ENCODE measurements around the gene TBC1D9.
"Not testable (repeated sequence)": the region's sequence is repeated elsewhere in the genome, so short reads cannot be mapped to it uniquely, and the experiment has no call there.

Gene TBC1D9

GRCh38 chr4:140753329-140753728 is 2.9 kb downstream of the TBC1D9 start:
- DNase-seq (ENCODE audit: low spot score): no peak

- no peak for DNase-seq (ENCODE audit: low spot score)
These were observed 3.7 kb downstream of the TBC1D9 start for GRCh38 chr4:140752291-140753068.

- DNase-seq (ENCODE audit: low spot score): no peak
These were observed 5.7 kb downstream of the TBC1D9 start for GRCh38 chr4:140750470-140750869.

- DNase-seq (ENCODE audit: low spot score): no peak
These were observed 8.0 kb downstream of the TBC1D9 start for GRCh38 chr4:140748171-140748570.

GRCh38 chr4:140746546-140746945 is 9.6 kb downstream of the TBC1D9 start:
- DNase-seq (ENCODE audit: low spot score): not testable (repeated sequence)

GRCh38 chr4:140744421-140744820 is 11.8 kb downstream of the TBC1D9 start:
- DNase-seq (ENCODE audit: low spot score): no peak

GRCh38 chr4:140743194-140743931 is 12.8 kb downstream of the TBC1D9 start:
- peak; percentile 20 for DNase-seq (ENCODE audit: low spot score)

GRCh38 chr4:140742838-140743193 is 13.4 kb downstream of the TBC1D9 start:
- DNase-seq (ENCODE audit: low spot score): no peak

GRCh38 chr4:140740906-140741670 is 15.1 kb downstream of the TBC1D9 start:
- DNase-seq (ENCODE audit: low spot score): no peak

- DNase-seq (ENCODE audit: low spot score): no peak
These were observed 15.8 kb downstream of the TBC1D9 start for GRCh38 chr4:140740422-140740821.

- no peak for DNase-seq (ENCODE audit: low spot score)
These were observed 16.2 kb downstream of the TBC1D9 start for GRCh38 chr4:140739971-140740370.

- DNase-seq (ENCODE audit: low spot score): no peak
These were observed 18.0 kb downstream of the TBC1D9 start for GRCh38 chr4:140738139-140738538.

GRCh38 chr4:140736669-140737343 is 19.4 kb downstream of the TBC1D9 start:
- DNase-seq (ENCODE audit: low spot score): no peak

- DNase-seq (ENCODE audit: low spot score): no peak
These were observed 20.3 kb downstream of the TBC1D9 start for GRCh38 chr4:140735779-140736391.

GRCh38 chr4:140735317-140735716 is 20.9 kb downstream of the TBC1D9 start:
- no peak for DNase-seq (ENCODE audit: low spot score)

GRCh38 chr4:140732780-140733179 is 23.4 kb downstream of the TBC1D9 start:
- no peak for DNase-seq (ENCODE audit: low spot score)

- DNase-seq (ENCODE audit: low spot score): no peak
These were observed 26.7 kb downstream of the TBC1D9 start for GRCh38 chr4:140729344-140730049.

GRCh38 chr4:140726776-140727500 is 29.2 kb downstream of the TBC1D9 start:
- DNase-seq (ENCODE audit: low spot score): no peak

- no peak for DNase-seq (ENCODE audit: low spot score)
These were observed 30.6 kb downstream of the TBC1D9 start for GRCh38 chr4:140725556-140725955.

GRCh38 chr4:140724760-140725159 is 31.4 kb downstream of the TBC1D9 start:
- DNase-seq (ENCODE audit: low spot score): no peak
